Measurements from ENCODE around the gene FMO2.
"Not testable (repeated sequence)": the region's sequence is repeated elsewhere in the genome, so short reads cannot be mapped to it uniquely, and the experiment has no call there.

Gene FMO2

GRCh38 chr1:171233183-171233582 is 48.1 kb downstream of the FMO2 start:
- Histone ChIP-seq H3K36me3 (ENCODE audit: control insufficient read depth, low read length) (no peaks in the 10 kb centered on the region), H4K20me1 (ENCODE audit: control insufficient read depth, insufficient read depth, low read depth, low read length) (no peaks in the 10 kb centered on the region), H3K4me3 (ENCODE audit: low read length) (no peak overlapping the region), H3K79me2 (ENCODE audit: control insufficient read depth, low read length) (no peaks in the 10 kb centered on the region), H3K4me1 (ENCODE audit: control insufficient read depth, low read length) (no peaks in the 10 kb centered on the region), H3K9me2 (replicated peaks; ENCODE audit: control insufficient read depth, low read length) (no peaks in the 10 kb centered on the region), H3K27me3 (ENCODE audit: control insufficient read depth, low read length) (0 out of 2 replicates have a peak, but pooled peaks cover 3% of the 10 kb centered on the region), H3K9me3 (ENCODE audit: control insufficient read depth, insufficient read depth, low read length) (no peaks in the 10 kb centered on the region), H3K4me2 (ENCODE audit: low read length) (no peak overlapping the region), H3F3A (ENCODE audit: control insufficient read depth, insufficient read depth) (no peaks in the 10 kb centered on the region), H3K27ac (ENCODE audit: low read depth, low read length) (no peak overlapping the region)
- TF ChIP-seq CTCF (IDR thresholded peaks at IDR 0.05; ENCODE audit: low read depth, low read length, poor library complexity, severe bottlenecking) (no peak), EZH2phosphoT487 (IDR thresholded peaks at IDR 0.05; ENCODE audit: borderline replicate concordance, low read length) (no peak)

GRCh38 chr1:171236231-171236630 is 51.1 kb downstream of the FMO2 start:
- H3K27me3 ChIP-seq (ENCODE audit: control insufficient read depth, low read length); H3K4me2 ChIP-seq (ENCODE audit: low read length); H3K9me2 ChIP-seq (replicated peaks; ENCODE audit: control insufficient read depth, low read length); H4K20me1 ChIP-seq (ENCODE audit: control insufficient read depth, insufficient read depth, low read depth, low read length); H3K36me3 ChIP-seq (ENCODE audit: control insufficient read depth, low read length); H3K4me3 ChIP-seq (ENCODE audit: low read length); H3K79me2 ChIP-seq (ENCODE audit: control insufficient read depth, low read length); H3K4me1 ChIP-seq (ENCODE audit: control insufficient read depth, low read length); H3K9me3 ChIP-seq (ENCODE audit: control insufficient read depth, insufficient read depth, low read length); H3K27ac ChIP-seq (ENCODE audit: low read depth, low read length); H3F3A ChIP-seq (ENCODE audit: control insufficient read depth, insufficient read depth): not testable (repeated sequence)

DNA sequence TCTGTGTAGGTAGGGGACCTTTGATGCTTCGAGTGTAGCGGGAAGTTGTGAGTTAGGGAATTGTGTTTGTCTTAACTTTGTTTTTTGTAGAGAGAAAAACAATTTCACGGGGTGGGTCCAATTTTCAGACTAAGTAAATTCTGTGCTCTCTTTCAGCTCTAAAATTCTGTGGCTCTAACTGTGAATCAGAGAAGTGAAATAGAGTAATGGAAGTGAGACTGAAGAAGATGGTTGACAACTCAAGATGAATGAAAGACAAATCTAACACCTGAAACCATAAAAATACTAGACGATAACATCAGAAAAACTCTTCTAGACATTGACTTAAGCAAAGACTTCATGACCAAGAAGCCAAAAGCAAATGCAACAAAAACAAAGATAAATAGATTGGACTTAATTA is 58.8 kb downstream of the FMO2 start:
- H3F3A ChIP-seq (ENCODE audit: control insufficient read depth, insufficient read depth) = no peaks in the 10 kb centered on the region
- H3K27ac ChIP-seq (ENCODE audit: low read depth, low read length) = no peak overlapping the region
- H4K20me1 ChIP-seq (ENCODE audit: control insufficient read depth, insufficient read depth, low read depth, low read length) = no peaks in the 10 kb centered on the region
- no peak overlapping the region for H3K4me2 ChIP-seq (ENCODE audit: low read length)
- no peaks in the 10 kb centered on the region for H3K9me3 ChIP-seq (ENCODE audit: control insufficient read depth, insufficient read depth, low read length)
- no peaks in the 10 kb centered on the region for H3K36me3 ChIP-seq (ENCODE audit: control insufficient read depth, low read length)
- H3K27me3 ChIP-seq (ENCODE audit: control insufficient read depth, low read length) = no peaks in the 10 kb centered on the region
- TF ChIP-seq EZH2phosphoT487 (IDR thresholded peaks at IDR 0.05; ENCODE audit: borderline replicate concordance, low read length) = no peak
- TF ChIP-seq CTCF (IDR thresholded peaks at IDR 0.05; ENCODE audit: low read depth, low read length, poor library complexity, severe bottlenecking) = no peak
- no peaks in the 10 kb centered on the region for H3K9me2 ChIP-seq (replicated peaks; ENCODE audit: control insufficient read depth, low read length)
- H3K79me2 ChIP-seq (ENCODE audit: control insufficient read depth, low read length) = no peaks in the 10 kb centered on the region
- no peak overlapping the region for H3K4me3 ChIP-seq (ENCODE audit: low read length)
- no peaks in the 10 kb centered on the region for H3K4me1 ChIP-seq (ENCODE audit: control insufficient read depth, low read length)

DNA sequence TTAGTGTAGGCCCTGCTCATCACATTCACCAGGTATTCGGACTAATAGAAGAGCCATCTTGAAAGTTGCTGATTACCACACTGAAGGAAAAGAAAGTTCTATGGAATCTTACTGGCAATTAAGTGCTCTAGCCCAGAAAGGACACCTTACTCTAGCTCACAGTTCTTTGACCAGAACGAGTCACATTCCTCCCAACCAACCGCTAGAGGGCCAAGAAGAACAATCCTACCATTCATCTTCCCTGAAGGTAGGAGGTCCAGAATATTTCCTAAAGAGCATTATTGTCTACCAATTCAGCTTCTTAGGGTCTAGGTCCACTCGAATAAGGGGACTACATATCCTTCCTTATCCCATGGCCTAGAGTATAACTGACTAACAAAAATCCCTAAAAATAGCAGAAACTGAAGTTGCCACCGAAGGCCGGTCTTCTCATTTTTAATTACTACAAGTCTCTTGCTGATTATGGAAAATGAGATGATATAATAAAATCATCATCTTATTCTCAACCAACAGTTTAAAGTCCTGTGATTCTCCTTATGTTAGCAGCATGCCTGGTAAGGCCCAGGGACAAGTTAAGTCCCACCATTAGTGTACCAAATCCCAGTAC is 60.5 kb downstream of the FMO2 start:
- Histone ChIP-seq H3K4me3 (ENCODE audit: low read length) (no peak overlapping the region), H3K27me3 (ENCODE audit: control insufficient read depth, low read length) (0 out of 2 replicates have a peak, but pooled peaks cover 3% of the 10 kb centered on the region), H3F3A (ENCODE audit: control insufficient read depth, insufficient read depth) (no peaks in the 10 kb centered on the region), H3K9me2 (replicated peaks; ENCODE audit: control insufficient read depth, low read length) (no peaks in the 10 kb centered on the region), H3K9me3 (ENCODE audit: control insufficient read depth, insufficient read depth, low read length) (no peaks in the 10 kb centered on the region), H3K36me3 (ENCODE audit: control insufficient read depth, low read length) (no peaks in the 10 kb centered on the region), H3K79me2 (ENCODE audit: control insufficient read depth, low read length) (no peaks in the 10 kb centered on the region), H4K20me1 (ENCODE audit: control insufficient read depth, insufficient read depth, low read depth, low read length) (no peaks in the 10 kb centered on the region), H3K27ac (ENCODE audit: low read depth, low read length) (no peak overlapping the region), H3K4me2 (ENCODE audit: low read length) (no peak overlapping the region), H3K4me1 (ENCODE audit: control insufficient read depth, low read length) (no peaks in the 10 kb centered on the region)
- no peak for TF ChIP-seq EZH2phosphoT487 (IDR thresholded peaks at IDR 0.05; ENCODE audit: borderline replicate concordance, low read length)
- peak; percentile 78 for TF ChIP-seq CTCF (IDR thresholded peaks at IDR 0.05; ENCODE audit: low read depth, low read length, poor library complexity, severe bottlenecking)
